Measurements from ENCODE around the gene ERC2.

- TF ChIP-seq CTCF (IDR thresholded peaks at IDR 0.05) (no peak), EP300 (IDR thresholded peaks at IDR 0.05) (no peak), POLR2A (IDR thresholded peaks at IDR 0.05) (no peak), POLR2AphosphoS5 (IDR thresholded peaks at IDR 0.05) (no peak)
Observed at GRCh38 chr3:55483196-55484095, 984.8 kb downstream of the ERC2 start.
